GM12891 (cell line): Measurements from ENCODE around the gene BAIAP3.

Experiments used
- PAX5 ChIP-seq: IDR thresholded peaks from 2 replicates; pipeline ENCODE4 v1.6.1; 2011; ENCODE audit warnings: low read length, moderate library complexity, mild to moderate bottlenecking; ENCODE audit not compliant: insufficient read depth, severe bottlenecking
- POLR2A ChIP-seq: IDR thresholded peaks from 2 replicates; pipeline ENCODE4 v1.6.1; 2011; ENCODE audit warnings: low read depth, low read length, control low read depth
- POLR2AphosphoS5 ChIP-seq: IDR thresholded peaks from 2 replicates; pipeline ENCODE4 v1.6.1; 2011; ENCODE audit warnings: low read depth, low read length, control low read depth
- TAF1 ChIP-seq: IDR thresholded peaks from 2 replicates; pipeline ENCODE4 v1.6.1; 2011; ENCODE audit warnings: low read depth, low read length, control low read depth

GRCh38 chr16:1347286-1347855, 13.9 kb downstream of the BAIAP3 start:
- no peak for TF ChIP-seq POLR2AphosphoS5
- TF ChIP-seq POLR2A: no peak
- no peak for TF ChIP-seq TAF1
- no peak for TF ChIP-seq PAX5
